ENCODE results near the gene GSDMA.

DNA sequence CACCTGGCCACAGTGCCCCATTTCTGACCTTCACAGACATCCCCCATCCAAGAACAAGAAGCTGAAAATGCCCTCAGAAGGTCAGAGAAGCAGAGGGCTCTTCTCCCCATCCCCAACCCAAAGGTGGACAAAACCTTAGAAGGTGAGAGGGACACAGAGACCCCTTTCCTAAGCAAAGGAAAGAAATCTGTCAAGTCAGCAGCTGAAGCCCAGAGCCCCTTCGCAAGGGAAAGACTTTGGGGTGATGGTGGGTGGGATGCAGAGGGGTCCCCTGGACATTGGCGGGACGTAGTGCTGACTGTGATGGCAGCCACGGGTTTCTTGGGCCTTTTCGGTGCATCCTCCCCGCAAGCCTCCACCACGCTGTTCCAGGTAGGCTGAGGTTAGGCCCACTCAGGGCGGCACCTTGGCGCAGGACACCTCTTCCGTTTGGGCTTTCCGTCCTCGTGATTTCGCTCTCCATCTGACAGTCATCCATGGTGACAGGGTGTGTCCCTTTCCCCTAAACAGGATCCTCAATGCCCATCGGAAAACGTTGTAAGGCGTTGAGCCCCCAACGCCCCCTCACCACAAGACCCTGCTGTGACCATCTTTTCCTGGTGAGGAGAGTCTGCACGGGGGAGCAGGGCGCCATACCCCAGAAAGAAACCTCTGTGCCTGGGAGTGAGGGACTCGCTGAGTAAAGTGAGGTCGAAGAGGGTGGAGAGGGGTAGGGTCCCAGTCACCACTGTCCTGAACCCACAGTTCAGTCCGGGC lies 10.7 kb upstream of the GSDMA start:
- TF ChIP-seq POLR2A (IDR thresholded peaks at IDR 0.05) (no peak), EP300 (IDR thresholded peaks at IDR 0.05) (no peak)
- TF ChIP-seq, protein P1, sequence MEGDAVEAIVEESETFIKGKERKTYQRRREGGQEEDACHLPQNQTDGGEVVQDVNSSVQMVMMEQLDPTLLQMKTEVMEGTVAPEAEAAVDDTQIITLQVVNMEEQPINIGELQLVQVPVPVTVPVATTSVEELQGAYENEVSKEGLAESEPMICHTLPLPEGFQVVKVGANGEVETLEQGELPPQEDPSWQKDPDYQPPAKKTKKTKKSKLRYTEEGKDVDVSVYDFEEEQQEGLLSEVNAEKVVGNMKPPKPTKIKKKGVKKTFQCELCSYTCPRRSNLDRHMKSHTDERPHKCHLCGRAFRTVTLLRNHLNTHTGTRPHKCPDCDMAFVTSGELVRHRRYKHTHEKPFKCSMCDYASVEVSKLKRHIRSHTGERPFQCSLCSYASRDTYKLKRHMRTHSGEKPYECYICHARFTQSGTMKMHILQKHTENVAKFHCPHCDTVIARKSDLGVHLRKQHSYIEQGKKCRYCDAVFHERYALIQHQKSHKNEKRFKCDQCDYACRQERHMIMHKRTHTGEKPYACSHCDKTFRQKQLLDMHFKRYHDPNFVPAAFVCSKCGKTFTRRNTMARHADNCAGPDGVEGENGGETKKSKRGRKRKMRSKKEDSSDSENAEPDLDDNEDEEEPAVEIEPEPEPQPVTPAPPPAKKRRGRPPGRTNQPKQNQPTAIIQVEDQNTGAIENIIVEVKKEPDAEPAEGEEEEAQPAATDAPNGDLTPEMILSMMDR (IDR thresholded peaks at IDR 0.05): no peak
